T-helper 9 cell (primary cell): ENCODE measurements around the gene KCNQ1OT1.

Experiments used
- DNase-seq: peaks from one replicate; pipeline ENCODE4 v3.0.0-alpha.2; 2020

KCNQ1OT1 gene

DNA sequence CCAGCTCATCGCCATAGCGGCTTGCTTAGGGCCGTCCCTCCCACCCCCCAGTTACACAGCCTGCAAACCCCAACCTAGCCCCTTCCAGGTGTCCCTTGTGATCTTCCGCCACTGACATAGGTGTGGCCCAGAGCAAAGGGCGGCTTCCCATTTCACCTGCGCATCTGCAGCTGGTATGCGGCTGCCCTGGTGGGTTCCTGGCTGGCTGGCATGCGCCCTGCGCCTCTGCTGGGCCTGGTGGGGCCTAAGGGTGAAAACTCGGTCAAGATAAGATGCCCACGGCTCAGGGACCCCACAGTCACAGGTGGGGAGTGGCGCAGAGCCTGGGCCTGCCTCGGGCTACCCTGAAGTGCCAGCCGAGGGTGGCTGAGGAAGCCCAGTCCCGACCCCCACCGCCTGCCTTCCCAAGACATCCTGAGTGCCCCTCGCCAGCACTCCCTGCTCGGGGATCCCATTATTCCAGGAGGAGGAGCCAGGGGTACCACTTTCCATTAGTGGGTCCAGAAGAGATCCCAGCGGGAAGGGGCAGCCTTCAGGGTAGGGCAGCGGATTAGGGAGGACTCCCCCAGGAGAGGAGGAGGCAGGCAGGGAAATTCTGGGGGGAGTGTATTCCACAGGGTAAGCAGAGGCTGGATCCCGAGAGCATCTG is 36.9 kb upstream of the KCNQ1OT1 start:
- DNase-seq: no peak

DNA sequence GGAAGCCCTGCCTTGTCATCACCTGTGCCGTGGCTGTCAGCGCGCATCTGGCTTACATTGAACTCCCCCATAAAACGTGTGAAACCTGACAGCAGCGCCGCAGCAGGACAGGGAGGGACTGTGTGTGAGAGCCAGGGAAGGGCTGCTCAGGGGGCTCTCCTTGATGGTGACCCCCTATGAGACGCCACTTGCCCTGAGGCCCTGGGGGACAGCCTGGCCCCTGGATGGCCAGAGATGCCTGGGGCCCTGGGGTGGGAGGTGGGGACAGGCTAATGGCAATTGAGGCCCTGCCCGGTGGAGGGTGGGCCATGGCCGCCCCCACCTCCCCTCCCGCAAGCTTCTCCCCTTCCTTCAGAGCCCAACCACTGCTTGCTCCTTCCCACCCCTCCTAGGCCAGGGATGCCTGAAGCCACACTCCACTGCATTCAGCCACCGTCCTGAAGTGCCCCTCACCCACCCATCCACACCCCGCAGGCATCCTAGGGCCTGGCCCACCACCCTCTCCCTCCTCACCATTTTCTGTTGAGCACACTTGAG is 35.3 kb upstream of the KCNQ1OT1 start:
- no peak for DNase-seq

DNA sequence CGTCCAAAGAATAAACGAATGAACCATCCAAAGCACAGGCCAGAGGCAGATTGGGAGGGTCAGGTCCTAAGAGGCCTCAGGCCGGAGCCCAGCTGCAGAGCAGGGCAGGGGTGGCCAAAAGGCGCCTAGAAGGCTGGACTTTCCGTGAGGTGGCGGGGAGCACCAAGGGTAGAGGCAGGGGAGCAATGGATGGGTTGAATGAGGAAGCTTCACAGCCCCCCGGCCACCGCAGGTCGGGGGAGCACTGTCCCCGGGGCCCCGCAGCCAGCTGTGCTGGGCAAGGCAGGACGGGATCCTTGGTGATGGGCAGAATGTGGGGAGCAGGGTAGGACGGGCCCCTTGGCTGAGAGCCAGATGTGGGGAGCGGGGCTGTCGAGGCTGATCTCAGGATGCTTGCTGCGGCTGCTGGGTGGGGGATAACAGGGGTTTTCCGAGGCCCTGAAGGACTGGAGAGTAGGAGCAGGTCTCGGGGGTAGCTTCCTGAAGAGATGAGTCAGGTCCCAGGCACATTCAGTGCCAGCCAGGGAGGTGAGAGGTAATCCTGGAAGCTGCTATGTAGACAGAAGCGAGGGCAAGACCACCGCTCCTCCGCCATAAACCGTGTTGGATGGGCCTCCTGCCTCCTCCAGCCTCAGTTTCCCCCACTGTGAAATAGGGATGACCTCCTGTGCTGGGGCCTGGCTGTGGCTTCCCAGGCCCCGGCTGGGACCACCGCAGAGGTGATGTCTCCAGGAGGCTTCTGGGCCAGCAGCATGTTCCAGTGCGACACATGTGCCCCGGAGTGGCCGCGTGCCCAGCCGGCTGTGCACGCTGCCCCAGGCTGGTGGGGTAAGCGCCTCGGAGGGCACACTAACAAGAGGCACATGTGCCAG is 34.6 kb upstream of the KCNQ1OT1 start:
- no peak for DNase-seq

DNA sequence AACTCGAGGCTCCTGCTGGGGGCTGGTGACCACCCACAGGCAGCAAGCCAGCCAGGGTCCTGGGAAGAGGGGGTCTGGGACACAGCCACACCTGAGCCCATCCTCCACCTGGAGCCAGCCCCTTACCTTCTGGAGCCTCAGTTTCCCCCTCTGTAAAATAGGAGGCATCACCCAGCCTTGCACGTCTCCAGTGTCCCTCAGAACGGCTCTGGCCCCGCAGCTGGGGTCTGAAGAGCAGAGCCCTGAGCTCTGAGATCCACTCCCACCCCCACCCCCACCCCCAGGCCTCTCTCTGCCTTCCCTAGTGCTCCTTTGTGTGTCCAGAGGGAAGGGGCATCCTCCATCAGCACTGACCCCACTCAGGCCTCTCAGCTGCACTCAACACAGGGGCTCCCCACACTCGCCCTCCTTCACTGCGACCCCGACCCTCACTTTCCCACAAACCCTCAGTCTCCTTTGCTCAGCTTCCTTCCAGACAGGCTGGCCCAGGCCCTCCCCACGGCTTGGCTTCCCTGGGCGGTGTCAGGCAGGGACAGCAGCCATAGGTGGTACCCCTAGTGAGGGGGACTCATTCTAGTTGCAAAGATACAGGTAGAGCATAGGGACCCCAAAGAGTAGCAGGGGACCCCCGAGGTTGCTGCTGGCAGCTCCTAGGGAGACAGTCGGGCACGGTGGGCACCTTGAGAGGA is 33.3 kb upstream of the KCNQ1OT1 start:
- DNase-seq: no peak

DNA sequence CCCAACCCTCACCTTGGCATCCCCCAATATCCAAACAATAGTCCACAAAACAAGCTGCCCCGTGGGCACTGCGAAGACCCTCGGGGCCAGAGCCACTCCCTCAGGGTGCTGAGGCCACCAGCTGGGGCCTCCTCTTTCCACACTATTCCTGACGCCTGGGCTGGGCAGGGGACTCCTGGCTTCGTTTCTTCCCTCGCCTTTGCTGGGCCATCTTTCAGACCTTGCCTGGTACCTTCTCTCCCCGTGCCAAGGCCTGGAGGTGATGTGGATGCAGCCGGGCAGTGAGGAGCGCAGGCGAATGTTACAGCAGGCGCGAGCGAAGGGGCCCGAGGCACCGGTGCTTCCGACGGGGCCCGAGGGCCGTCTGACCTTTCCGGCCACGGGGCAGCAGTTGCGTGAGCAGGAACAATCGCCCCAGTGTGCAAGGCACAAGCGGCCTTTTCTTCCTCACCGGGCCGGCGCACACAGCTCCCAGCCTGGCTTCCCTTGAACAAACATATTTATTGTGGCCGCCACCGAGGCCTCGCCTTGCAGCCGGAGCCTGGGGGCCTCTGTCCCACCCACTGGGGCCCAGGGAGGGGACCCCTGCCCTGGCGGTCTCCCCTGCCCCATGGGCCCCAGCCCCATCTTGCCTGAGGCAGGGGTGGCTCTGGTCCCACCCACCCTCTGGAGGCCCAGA is 32.6 kb upstream of the KCNQ1OT1 start:
- no peak for DNase-seq

DNA sequence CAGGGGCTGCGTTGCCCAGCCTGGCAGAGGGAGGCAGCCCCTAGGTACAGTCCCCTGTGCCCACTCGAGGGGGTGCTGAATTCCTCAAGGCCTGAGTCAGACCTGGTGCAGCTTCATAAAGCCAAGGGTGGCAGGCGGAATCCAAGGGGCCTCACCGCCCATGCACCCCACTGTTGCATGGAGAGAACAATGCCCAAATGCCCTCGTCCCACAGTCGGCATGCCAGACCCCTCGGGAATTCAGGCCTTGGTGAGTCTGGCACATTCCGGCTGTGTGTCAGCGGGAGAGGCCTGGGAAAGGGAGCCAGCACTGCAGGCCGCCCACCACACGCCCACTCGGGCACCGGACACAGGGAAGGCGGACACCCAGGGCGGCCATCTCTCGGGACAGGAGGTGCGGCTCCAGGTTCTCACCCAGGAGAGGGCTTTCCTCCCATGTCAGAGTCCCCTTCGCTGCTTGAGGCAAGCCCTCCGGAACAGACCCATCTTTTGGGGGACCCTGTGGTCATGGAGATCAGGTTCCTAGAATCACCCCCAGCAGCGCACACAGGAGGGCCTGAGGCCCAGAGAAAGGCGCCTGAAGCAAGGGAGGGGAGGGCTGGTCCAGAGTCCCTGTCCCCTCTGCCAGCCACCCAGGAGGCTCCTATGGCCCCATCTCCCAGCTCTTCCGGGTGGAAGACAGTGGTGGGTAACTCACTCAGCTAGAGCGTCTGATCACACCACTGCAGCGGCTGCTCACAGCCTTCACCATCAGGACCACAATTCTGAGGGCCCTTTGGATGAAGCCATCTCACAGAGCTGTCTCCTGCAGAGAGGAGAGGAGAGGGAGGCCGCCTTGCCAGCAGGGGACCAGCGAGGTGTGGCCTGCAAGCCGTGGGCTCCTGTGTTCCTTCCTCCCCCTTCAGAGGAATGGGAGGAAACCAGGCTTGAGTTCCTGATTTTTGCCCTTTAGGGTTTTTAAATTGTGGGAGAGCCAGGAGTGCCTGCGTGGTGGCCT is 31.6 kb upstream of the KCNQ1OT1 start:
- no peak for DNase-seq

DNA sequence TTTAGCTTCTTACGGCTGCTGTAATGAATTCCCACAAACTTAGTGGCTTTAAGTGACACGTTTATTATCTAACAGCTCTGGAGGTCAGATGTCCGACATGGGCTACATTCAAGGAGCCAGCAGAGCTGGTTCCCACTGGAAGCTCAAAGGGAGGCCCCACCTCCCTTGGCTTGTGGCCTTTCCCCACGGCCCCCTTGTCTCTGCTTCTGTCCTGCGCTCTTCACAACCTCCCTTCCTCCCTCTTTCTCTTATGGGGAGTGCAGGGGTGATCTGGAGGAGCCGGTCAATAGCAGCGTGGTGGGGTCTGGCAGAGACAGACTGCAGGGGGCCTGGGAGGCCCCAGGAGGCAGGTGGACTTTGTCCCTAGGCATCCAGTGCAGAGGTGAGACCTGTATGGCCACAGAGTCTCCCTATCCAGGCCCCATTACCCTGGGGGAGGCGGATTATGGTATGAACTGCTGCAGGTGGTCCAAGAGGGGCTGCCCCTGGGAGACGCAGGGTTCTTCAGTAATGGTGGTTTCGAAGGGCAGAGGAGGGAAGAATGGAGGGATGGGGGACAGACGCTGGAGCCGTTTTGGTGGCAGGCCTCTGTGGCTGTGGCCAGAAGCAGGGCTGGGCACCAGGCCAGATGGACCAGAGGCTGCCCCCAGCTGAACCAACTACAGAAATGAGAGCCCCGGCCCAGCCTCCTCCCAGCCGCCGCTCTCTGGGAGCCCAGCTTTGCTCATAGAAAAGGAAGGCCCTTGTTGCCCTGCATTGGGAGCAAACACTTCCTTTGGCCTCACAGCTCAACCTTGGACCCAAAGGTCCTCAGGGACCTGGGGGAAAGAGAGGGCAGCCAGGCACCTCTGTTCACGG is 30.7 kb upstream of the KCNQ1OT1 start:
- no peak for DNase-seq

DNA sequence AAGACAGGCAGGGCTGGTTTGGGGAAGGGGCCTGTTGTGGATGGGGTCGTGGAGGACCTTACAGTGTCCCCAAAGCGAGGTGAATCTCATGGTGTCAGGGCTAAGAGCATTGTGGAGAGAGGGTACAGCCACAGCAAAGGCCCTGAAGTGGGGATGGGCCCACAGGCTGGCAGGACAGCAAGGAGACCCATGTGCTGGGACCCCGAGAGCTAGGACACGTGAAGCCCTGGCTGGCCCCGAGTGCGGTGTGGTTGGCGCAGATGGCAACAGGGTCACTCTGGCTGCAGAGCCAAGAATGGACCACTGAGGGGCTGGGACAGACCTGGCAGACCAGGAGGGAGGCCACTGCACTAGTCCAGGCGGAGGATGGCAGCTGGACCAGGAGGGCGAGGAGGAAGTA is 30.0 kb upstream of the KCNQ1OT1 start:
- DNase-seq: no peak

DNA sequence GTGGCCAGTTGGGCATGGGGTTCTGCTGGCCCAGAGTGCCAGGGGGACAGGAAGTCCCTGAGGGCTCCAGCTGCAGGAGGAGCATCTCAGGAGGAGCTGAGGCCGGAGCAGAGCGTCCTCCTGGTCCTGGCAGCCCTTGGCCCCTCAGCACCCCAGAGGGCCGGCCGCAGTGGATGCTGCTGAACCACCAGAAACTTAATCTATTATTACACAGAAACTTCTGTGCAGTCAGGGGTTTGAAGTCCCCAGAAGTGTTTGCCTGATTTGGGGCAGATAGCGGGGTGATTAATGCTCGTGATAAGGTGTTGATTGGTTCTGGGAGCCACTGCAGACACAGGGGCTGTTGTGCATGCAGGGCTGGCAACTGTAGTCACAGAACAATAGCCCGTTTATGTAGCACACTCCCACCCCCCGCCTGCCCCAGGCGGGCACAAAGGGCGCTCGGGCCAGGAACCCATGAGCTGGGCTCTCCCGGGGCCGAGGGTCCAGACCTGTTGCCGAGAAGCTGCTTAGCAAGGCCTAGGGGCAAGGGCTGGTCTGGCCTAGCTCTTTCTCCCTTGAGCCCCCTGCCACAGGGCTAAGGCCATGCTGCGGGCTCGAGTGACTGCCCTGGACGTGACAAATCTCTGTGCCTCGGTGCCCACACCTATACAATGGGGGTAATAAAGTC is 29.0 kb upstream of the KCNQ1OT1 start:
- no peak for DNase-seq

DNA sequence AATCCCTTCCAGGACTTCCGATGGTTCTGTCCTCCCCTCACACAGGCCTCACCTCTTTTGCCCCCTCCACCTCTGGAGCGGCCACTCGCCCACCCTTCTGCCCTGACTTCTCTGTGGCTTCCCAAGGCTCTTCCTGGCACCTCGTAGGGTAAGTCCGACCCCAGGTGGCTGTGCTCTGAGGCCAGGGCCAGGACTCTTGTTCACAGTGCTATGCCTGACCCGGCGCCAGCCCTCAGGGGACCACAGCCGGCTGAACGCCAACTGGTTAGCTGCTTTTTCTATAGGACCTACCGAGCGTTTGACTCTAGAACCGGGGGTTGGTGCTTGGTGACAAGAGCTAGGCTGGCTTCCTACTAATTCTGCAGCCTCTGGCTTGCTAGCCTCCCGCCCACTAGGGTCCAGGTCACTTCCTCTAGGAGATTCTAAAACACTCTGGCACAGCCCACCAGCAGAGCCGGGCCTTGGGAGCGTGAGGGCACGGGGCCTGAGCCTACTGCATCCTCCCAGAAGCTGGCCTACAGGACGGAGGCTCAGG is 28.4 kb upstream of the KCNQ1OT1 start:
- DNase-seq: no peak

DNA sequence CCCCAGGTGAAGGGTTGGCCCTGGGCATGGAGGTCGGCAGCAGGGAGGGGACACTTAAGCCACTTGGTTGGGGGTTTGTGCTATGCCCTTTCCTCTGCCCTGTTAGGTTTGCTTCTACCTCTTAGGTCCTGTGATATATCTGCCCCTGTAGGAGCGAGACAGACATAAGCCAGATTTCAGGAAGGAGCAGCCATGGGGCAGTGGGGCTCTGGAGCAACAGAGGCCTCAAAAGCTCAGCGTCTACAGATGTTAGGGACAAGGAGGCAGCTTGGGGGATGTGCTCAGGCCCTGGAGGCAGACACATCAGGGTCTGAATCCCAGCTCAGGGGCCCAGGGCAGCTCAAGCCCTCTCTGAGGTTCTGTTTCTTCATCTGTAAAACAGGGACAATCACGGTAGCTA is 27.2 kb upstream of the KCNQ1OT1 start:
- DNase-seq: no peak

DNA sequence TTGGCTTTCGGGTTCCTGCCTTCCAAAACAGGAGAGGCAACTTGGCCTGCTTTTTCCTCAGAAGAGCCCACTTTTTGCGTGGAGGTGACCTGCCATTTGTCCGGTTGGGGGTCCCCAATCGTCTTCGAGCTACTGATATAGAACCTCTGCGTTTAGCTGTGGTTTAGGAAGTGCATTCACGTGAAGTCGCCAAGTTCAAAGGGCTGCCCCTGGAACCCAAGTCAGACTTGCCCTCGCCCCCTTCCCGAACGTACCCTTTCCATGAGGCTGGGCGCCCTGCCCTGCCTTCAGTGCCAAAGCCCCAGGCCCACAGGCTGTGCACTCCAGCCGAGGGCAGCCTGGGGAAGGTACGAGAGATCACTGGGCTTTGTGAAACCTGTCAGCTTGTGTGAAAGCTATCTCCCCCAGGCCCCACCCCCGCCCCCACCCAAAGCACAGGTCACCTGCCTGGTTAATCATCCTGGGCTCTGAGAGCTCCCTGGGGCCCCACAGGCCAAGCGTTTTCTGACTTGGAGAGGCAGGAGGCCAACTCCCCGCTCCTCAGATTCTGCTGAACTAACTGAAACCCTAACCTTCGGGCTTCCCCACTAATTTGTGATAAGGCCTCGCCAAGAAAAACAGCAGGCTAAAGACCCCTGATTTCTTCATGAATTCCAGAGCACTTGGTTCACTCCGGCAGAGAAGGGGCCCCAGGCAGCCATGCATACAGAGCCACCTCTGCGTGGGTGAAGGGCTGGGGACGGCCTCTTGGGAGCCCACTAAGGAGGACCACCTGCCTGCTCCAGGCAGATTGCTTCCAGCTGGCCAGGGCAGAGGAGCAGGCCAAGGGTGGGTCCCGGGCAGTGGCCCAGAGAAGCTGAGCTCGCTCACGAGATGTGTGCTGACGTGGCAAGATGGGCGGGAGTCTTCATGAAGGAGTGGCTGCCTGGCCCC is 25.8 kb upstream of the KCNQ1OT1 start:
- DNase-seq: no peak

DNA sequence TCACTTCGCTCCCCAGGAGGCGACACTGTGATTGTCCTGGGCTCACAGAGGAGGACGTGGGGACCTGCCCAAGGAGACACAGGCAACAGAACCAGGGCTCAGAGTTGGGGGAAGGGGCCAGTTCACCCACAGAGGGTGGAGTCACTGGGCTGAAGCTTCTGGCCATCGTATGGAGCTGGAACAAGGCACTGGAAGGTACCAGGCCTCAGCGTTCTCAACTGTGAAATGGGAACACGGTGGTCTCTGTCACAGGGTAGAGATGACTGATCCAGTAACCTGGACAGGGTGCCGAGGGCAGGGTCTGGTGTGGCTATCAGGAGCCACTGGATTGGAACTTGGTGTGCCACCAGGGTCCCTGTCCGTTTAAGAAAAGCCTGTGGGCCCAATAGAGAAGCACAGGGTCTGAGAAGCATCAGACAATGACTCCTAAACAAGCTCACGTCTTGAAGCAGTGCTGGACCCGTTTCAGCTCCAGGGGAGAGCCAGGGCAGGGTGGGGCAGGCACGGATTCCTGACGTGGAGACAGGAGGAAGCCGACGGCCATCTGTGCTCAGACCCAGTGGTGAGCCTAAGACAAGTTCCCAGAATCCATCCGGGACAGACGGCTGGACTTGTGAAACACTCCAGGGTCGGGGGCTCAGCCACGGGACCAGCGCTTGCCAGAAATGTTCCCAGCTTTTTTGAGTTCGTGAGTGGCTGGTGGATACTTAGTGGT is 25.0 kb upstream of the KCNQ1OT1 start:
- DNase-seq: no peak

DNA sequence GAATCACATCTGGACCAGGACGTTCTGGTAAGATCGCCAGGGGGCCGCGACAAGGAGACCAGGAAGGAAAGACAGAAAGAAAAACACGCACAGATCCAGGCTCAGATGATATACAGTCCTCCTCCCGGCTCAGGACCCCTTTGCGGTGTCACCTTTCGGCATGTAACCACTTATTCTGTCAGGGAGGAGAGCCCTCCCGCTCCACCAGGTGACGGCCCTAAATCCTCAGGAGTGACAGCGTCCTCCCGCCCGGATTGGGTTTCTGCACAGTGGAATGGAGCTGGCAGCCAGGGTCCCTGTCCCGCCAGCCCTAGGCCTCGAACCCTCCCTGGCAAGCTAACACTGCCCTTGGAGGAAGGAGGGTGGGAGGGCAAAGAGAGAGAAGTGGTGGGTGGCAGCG is 24.3 kb upstream of the KCNQ1OT1 start:
- no peak for DNase-seq

DNA sequence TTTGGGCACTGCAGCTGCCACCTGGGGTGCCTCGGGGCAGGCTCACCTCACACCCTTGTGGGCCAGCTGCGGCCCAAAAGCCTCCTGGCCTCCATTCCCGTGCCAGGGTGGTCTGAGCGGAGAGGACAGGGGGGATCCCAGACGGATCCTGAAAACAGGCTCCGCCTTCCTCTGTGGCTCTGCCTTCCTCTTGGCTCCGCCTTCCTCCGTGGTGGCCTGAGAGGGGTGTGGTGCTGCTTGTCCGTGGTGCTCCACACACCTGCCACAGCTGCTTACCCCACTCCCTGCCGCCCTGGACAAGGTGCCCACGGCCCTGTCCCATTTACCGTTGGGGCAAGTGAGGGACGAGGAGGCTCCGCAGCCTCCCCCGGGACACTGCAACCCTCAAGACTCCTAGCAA is 23.2 kb upstream of the KCNQ1OT1 start:
- no peak for DNase-seq

DNA sequence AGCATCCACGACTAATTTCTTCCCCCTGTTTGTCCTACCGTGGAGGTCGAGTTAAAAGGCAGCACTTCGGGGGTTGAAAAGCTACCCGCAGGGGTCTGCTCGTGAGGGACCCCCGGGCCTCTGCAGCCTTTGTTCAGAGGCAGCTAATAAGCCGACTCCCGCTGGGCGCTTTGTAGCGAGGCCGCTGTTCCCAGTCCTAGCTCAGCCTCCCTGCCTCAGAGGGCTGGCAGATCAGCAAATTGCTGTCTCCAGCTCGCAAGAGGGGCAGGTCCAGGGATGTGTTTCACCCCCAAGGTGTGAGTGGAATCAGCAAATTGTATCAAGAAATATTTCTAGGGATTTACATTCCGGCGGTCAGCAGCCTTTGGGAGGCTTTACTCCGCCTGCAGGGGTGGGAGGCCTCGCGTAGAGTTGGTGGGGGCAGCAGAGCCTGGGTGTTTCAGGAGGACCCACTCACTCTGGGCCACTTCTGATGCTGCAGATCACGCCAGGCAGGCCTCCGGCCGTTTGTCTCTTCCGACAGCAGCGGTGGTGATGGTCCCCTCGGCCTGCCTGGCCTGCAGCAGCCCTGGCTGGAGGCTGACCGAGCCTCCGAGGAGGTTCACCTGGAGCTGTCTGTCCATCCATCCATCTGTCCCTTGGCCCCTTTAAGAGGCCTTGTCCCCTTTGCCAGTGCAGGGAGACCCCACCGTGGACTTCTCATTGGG is 21.6 kb upstream of the KCNQ1OT1 start:
- DNase-seq: no peak
